GM23338 (cell line): ENCODE results near the gene KISS1R. TPM values are rescaled to one million over a fixed set of nuclear protein-coding genes. Genes with fewer than 3 reads are reported as not detected.
A peak's percentile ranks its signal among the peaks of the same experiment; 100 is the strongest.
"Not testable (repeated sequence)": the region's sequence is repeated elsewhere in the genome, so short reads cannot be mapped to it uniquely, and the experiment has no call there.

Experiments used
- ATAC-seq: fragments of 200-7000 bp; cut with Tn5 transposase; 3 replicates; pipeline ENCODE4 v1.9.1; 2020
- DNase-seq: peaks from one replicate; pipeline ENCODE4 v3.0.0-alpha.2; 2015; ENCODE audit warnings: low spot score
- H2AFZ ChIP-seq: fragments of 200-600 bp; sonication (generic); 2 replicates; pipeline ENCODE4 v1.8.0; 2016; ENCODE audit warnings: antibody characterized with exemption, mild to moderate bottlenecking, moderate library complexity
- H3F3A ChIP-seq: fragments of 200-600 bp; sonication (generic); replicated peaks from 2 replicates; pipeline ENCODE4 v1.8.0; 2017; ENCODE audit warnings: antibody characterized with exemption, mixed run types, low read depth
- H3K27ac ChIP-seq: fragments of 200-600 bp; sonication (generic); 2 replicates; pipeline ENCODE4 v1.6.1; 2016; ENCODE audit warnings: low read depth
- H3K27me3 ChIP-seq: fragments of 200-600 bp; sonication (generic); 2 replicates; pipeline ENCODE4 v1.8.0; 2016; ENCODE audit warnings: mild to moderate bottlenecking, mixed run types, moderate library complexity; ENCODE audit not compliant: insufficient read depth
- H3K36me3 ChIP-seq: fragments of 200-600 bp; sonication (generic); 2 replicates; pipeline ENCODE4 v1.8.0; 2016; ENCODE audit warnings: mild to moderate bottlenecking; ENCODE audit not compliant: insufficient read depth
- H3K4me1 ChIP-seq: fragments of 200-600 bp; sonication (generic); 2 replicates; pipeline ENCODE4 v1.8.0; 2016; ENCODE audit warnings: mild to moderate bottlenecking, moderate library complexity; ENCODE audit not compliant: insufficient read depth
- H3K4me2 ChIP-seq: fragments of 200-600 bp; sonication (generic); 2 replicates; pipeline ENCODE4 v1.7.1; 2017; ENCODE audit warnings: mixed run types
- H3K4me3 ChIP-seq: fragments of 200-600 bp; sonication (generic); 2 replicates; pipeline ENCODE4 v1.6.1; 2016; ENCODE audit warnings: mixed run types
- H3K79me2 ChIP-seq: fragments of 200-600 bp; sonication (generic); replicated peaks from 2 replicates; pipeline ENCODE4 v1.8.0; 2017; ENCODE audit warnings: mild to moderate bottlenecking; ENCODE audit not compliant: insufficient read depth
- H3K9me2 ChIP-seq: fragments of 200-600 bp; sonication (generic); 2 replicates; pipeline ENCODE4 v1.8.0; 2017; ENCODE audit not compliant: insufficient read depth
- H4K20me1 ChIP-seq: fragments of 200-600 bp; sonication (generic); replicated peaks from 2 replicates; pipeline ENCODE4 v1.8.0; 2017; ENCODE audit warnings: mild to moderate bottlenecking; ENCODE audit not compliant: insufficient read depth
- H3K27ac Mint-ChIP-seq: 2 replicates; pipeline ENCODE4 v1.8.0; 2020; ENCODE audit warnings: inconsistent platforms, mild to moderate bottlenecking, moderate library complexity, mixed read lengths
- H3K27me3 Mint-ChIP-seq: 3 replicates; pipeline ENCODE4 v1.8.0; 2022; ENCODE audit warnings: low read depth, mild to moderate bottlenecking, moderate library complexity, mixed read lengths, inconsistent platforms; ENCODE audit not compliant: insufficient read depth, poor library complexity
- H3K36me3 Mint-ChIP-seq: 3 replicates; pipeline ENCODE4 v1.8.0; 2021; ENCODE audit warnings: low read depth, mild to moderate bottlenecking, inconsistent platforms, moderate library complexity, mixed read lengths
- H3K4me1 Mint-ChIP-seq: 3 replicates; pipeline ENCODE4 v1.8.0; 2020; ENCODE audit warnings: mild to moderate bottlenecking, inconsistent platforms, mixed read lengths
- H3K4me3 Mint-ChIP-seq: 3 replicates; pipeline ENCODE4 v1.8.0; 2021; ENCODE audit warnings: moderate library complexity, mild to moderate bottlenecking, inconsistent platforms, mixed read lengths
- H3K9me3 Mint-ChIP-seq: 3 replicates; pipeline ENCODE4 v1.8.0; 2020; ENCODE audit warnings: moderate library complexity, mild to moderate bottlenecking, inconsistent platforms, mixed read lengths
- CTCF ChIP-seq, 2 experiments: fragments of 200-600 bp in 1 of 2; sonication (generic) in 1 of 2; conservative IDR thresholded peaks; 2 replicates each; pipeline versions ENCODE4 v1.5.1 to v1.6.1; 2016 to 2017; ENCODE audit warnings: antibody characterized with exemption in 2 of 2, low read depth in 2 of 2, mild to moderate bottlenecking in 2 of 2, moderate library complexity in 1 of 2
- EZH2 ChIP-seq: fragments of 200-600 bp; sonication (generic); IDR thresholded peaks from one replicate; pipeline ENCODE4 v1.8.0; 2017; ENCODE audit warnings: antibody characterized with exemption, mild to moderate bottlenecking, low read depth; ENCODE audit not compliant: unreplicated experiment
- JUNB ChIP-seq: IDR thresholded peaks from one replicate; pipeline ENCODE4 v1.6.1; 2016; ENCODE audit warnings: antibody characterized with exemption; ENCODE audit not compliant: unreplicated experiment
- REST ChIP-seq: IDR thresholded peaks from one replicate; pipeline ENCODE4 v1.6.1; 2018; ENCODE audit warnings: antibody characterized with exemption; ENCODE audit not compliant: unreplicated experiment
- STAT1 ChIP-seq: IDR thresholded peaks from one replicate; pipeline ENCODE4 v1.6.1; 2016; ENCODE audit warnings: antibody characterized with exemption; ENCODE audit not compliant: unreplicated experiment
- ZNF114 ChIP-seq: fragments of 250-450 bp; sonication (Bioruptor Pico); IDR thresholded peaks from 2 replicates; pipeline ENCODE4 v1.5.0; 2020; ENCODE audit warnings: mild to moderate bottlenecking, moderate library complexity
- polyA plus RNA-seq: library from polyadenylated mRNA; unstranded; fragments of >200 nt; fragmentation: Nextera tagmentation; extraction: Ambion mirVana; gene quantifications from 2 replicates; pipeline ENCODE4 v1.2.1, GENCODE V29; 2016
- total RNA-seq: library from RNA; depleted of rRNA; stranded (reverse); fragments of >200 nt; shearing (Covaris generic); gene quantifications from 2 replicates; pipeline ENCODE4 v1.2.3, GENCODE V29; 2014

KISS1R gene
- total and polyA plus RNA-seq, 2 experiments from 2014 or later = 0.78 to 4.0 TPM

GRCh38 chr19:957578-957977, 40.4 kb downstream of the KISS1R start:
- H3K9me2 ChIP-seq, H3K4me3 Mint-ChIP-seq, DNase-seq, H2AFZ ChIP-seq, ATAC-seq, H3K9me3 Mint-ChIP-seq, H3K27me3 ChIP-seq, H3K4me3 ChIP-seq, H3K36me3 ChIP-seq, H4K20me1 ChIP-seq, H3K4me2 ChIP-seq: not testable (repeated sequence)
- Histone ChIP-seq H3K4me1 (peaks cover 34% of the 10 kb centered on the region), H3K27ac (peak overlapping the region; percentile 81), H3K79me2 (peaks cover 21% of the 10 kb centered on the region), H3F3A (peaks cover 19% of the 10 kb centered on the region; the same call in 1 of the 2 replicates)
- H3K27me3 Mint-ChIP-seq = peaks cover 18% of the 10 kb centered on the region
- H3K4me1 Mint-ChIP-seq = peaks cover 30% of the 10 kb centered on the region
- H3K27ac Mint-ChIP-seq = peak overlapping the region; percentile 67; the same call in 1 of the 2 replicates
- peaks cover 11% of the 10 kb centered on the region for H3K36me3 Mint-ChIP-seq

GRCh38 chr19:958967-959855, 42.1 kb downstream of the KISS1R start:
- Histone ChIP-seq H3K4me1 (peaks cover 19% of the 10 kb centered on the region; the same call in 1 of the 2 replicates), H4K20me1 (no peaks in the 10 kb centered on the region; the same call in 1 of the 2 replicates), H3K27ac (peak overlapping the region; percentile 32; the same call in 1 of the 2 replicates), H3K4me3 (no peak overlapping the region), H3K36me3 (no peaks in the 10 kb centered on the region), H3K79me2 (peaks cover 14% of the 10 kb centered on the region; the same call in 1 of the 2 replicates), H3K4me2 (no peak overlapping the region), H2AFZ (no peak overlapping the region), H3F3A (peaks cover 17% of the 10 kb centered on the region; the same call in 1 of the 2 replicates), H3K27me3 (no peaks in the 10 kb centered on the region), H3K9me2 (no peaks in the 10 kb centered on the region)
- Mint-ChIP-seq H3K27me3 (peaks cover 19% of the 10 kb centered on the region), H3K4me3 (no peak overlapping the region; the same call in 2 of the 3 replicates), H3K27ac (peak overlapping the region; percentile 82), H3K36me3 (peaks cover 21% of the 10 kb centered on the region), H3K9me3 (no peaks in the 10 kb centered on the region), H3K4me1 (peaks cover 23% of the 10 kb centered on the region)
- ATAC-seq (no peak), DNase-seq (no peak)
- TF ChIP-seq ZNF114 (CRISPR knock-in tag) = no peak
- TF ChIP-seq CTCF (conservative IDR thresholded peaks at IDR 0.05; ENCODE audit: low read depth in 2 of 2) = no peak
- no peak for TF ChIP-seq EZH2

GRCh38 chr19:960020-960419, 42.9 kb downstream of the KISS1R start:
- H3K4me1 Mint-ChIP-seq = peaks cover 20% of the 10 kb centered on the region

More at GRCh38 chr19:960020-960419, 42.9 kb downstream of the KISS1R start:
- no peak overlapping the region; the same call in 1 of the 2 replicates for H3K27ac Mint-ChIP-seq
- DNase-seq (peak; percentile 77), ATAC-seq (peak; percentile 53)
- Histone ChIP-seq H3K27ac (no peak overlapping the region), H3K27me3 (no peaks in the 10 kb centered on the region), H3K36me3 (peaks cover 3% of the 10 kb centered on the region), H3K4me2 (no peak overlapping the region), H2AFZ (no peak overlapping the region), H3F3A (peaks cover 12% of the 10 kb centered on the region; the same call in 1 of the 2 replicates), H3K9me2 (no peaks in the 10 kb centered on the region), H3K79me2 (peaks cover 11% of the 10 kb centered on the region; the same call in 1 of the 2 replicates), H4K20me1 (no peaks in the 10 kb centered on the region), H3K4me1 (peaks cover 11% of the 10 kb centered on the region; the same call in 1 of the 2 replicates), H3K4me3 (no peak overlapping the region)
- TF ChIP-seq JUNB (no peak), REST (no peak), STAT1 (no peak), CTCF (conservative IDR thresholded peaks at IDR 0.05; ENCODE audit: low read depth in 2 of 2) (peak; percentile 39 to 67)
- H3K4me3 Mint-ChIP-seq = no peak overlapping the region
- peaks cover 30% of the 10 kb centered on the region for H3K36me3 Mint-ChIP-seq
- H3K27me3 Mint-ChIP-seq = peaks cover 19% of the 10 kb centered on the region
- peaks cover 1% of the 10 kb centered on the region; the same call in 1 of the 3 replicates for H3K9me3 Mint-ChIP-seq
